ENCODE results near the gene SCUBE1.

The SCUBE1 gene

GRCh38 chr22:43269246-43269645 is 73.9 kb downstream of the SCUBE1 start:
- no peak overlapping the region for H3K4me3 ChIP-seq (ENCODE audit: low read depth, low read length, poor library complexity, severe bottlenecking)

GRCh38 chr22:43267981-43268660 is 75.1 kb downstream of the SCUBE1 start:
- Histone ChIP-seq H2AFZ (ENCODE audit: low read length) (no peak overlapping the region), H3K9me2 (ENCODE audit: low read depth, low read length) (no peaks in the 10 kb centered on the region), H3K27me3 (ENCODE audit: insufficient read depth, low read length) (no peaks in the 10 kb centered on the region; the same call in 1 of the 2 replicates), H4K20me1 (ENCODE audit: insufficient read depth, low read length) (no peaks in the 10 kb centered on the region), H3K4me3 (ENCODE audit: low read depth, low read length, poor library complexity, severe bottlenecking) (no peak overlapping the region), H3F3A (ENCODE audit: insufficient read depth, low read length) (no peaks in the 10 kb centered on the region), H3K79me2 (ENCODE audit: insufficient read depth, low read length) (no peaks in the 10 kb centered on the region), H3K27ac (ENCODE audit: low read depth, low read length, poor library complexity, severe bottlenecking) (no peak overlapping the region), H3K9me3 (ENCODE audit: low read length) (no peaks in the 10 kb centered on the region), H3K9ac (ENCODE audit: low read length) (no peak overlapping the region), H3K36me3 (ENCODE audit: insufficient read depth, low read length) (no peaks in the 10 kb centered on the region), H3K4me2 (ENCODE audit: low read length) (no peak overlapping the region), H3K4me1 (ENCODE audit: insufficient read depth, low read length, severe bottlenecking) (no peaks in the 10 kb centered on the region)
- TF ChIP-seq EZH2 (IDR thresholded peaks at IDR 0.05; ENCODE audit: borderline replicate concordance, low read length): no peak
- no peak for TF ChIP-seq CTCF (IDR thresholded peaks at IDR 0.05; ENCODE audit: low read length)

More at GRCh38 chr22:43269246-43269645, 73.9 kb downstream of the SCUBE1 start:
- H3K9ac ChIP-seq (ENCODE audit: low read length): no peak overlapping the region
- no peaks in the 10 kb centered on the region for H3K79me2 ChIP-seq (ENCODE audit: insufficient read depth, low read length)
- no peak overlapping the region for H2AFZ ChIP-seq (ENCODE audit: low read length)
- H3K9me2 ChIP-seq (ENCODE audit: low read depth, low read length): no peaks in the 10 kb centered on the region
- H3K27ac ChIP-seq (ENCODE audit: low read depth, low read length, poor library complexity, severe bottlenecking): no peak overlapping the region
- no peaks in the 10 kb centered on the region for H3F3A ChIP-seq (ENCODE audit: insufficient read depth, low read length)
- H3K4me1 ChIP-seq (ENCODE audit: insufficient read depth, low read length, severe bottlenecking): no peaks in the 10 kb centered on the region
- no peaks in the 10 kb centered on the region for H3K9me3 ChIP-seq (ENCODE audit: low read length)
- no peaks in the 10 kb centered on the region for H4K20me1 ChIP-seq (ENCODE audit: insufficient read depth, low read length)
- H3K4me2 ChIP-seq (ENCODE audit: low read length): no peak overlapping the region
- no peaks in the 10 kb centered on the region for H3K36me3 ChIP-seq (ENCODE audit: insufficient read depth, low read length)
- TF ChIP-seq CTCF (IDR thresholded peaks at IDR 0.05; ENCODE audit: low read length): no peak
- TF ChIP-seq EZH2 (IDR thresholded peaks at IDR 0.05; ENCODE audit: borderline replicate concordance, low read length): no peak
- no peaks in the 10 kb centered on the region for H3K27me3 ChIP-seq (ENCODE audit: insufficient read depth, low read length)

DNA sequence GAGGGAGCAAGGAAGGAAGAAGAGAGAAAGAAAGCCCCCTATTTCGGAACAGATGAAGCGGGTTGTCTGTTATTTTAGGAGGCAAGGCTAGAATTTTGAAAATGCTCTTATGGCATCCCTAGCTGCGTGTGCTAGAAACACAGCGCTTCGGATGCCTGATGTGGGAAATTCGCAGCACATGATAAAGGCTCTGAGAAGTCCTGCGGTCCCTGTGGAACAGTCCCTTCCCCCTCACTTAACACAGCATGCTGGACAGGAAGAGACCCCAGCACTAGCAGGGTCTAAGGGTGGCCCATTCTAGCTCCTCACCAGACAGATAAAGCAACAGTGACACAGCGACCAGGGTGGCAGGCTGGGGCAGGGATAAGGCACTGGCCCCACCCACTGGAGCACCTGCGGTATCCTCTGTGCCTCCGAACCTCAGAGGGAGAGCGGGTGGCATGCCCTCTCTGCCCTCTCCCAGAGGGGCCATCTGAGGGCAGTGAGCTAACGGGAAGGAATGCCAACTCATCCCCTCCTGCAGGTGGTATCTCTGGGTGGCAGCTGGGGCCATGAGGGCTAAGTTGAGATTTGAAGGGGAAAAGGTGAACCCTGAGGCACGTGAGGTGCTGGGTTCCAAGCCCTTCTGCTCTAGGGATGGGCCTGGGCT is 75.7 kb downstream of the SCUBE1 start:
- H2AFZ ChIP-seq (ENCODE audit: low read length): no peak overlapping the region
- H3K9ac ChIP-seq (ENCODE audit: low read length): no peak overlapping the region
- TF ChIP-seq CTCF (IDR thresholded peaks at IDR 0.05; ENCODE audit: low read length) (no peak), EZH2 (IDR thresholded peaks at IDR 0.05; ENCODE audit: borderline replicate concordance, low read length) (no peak)
- H3K4me2 ChIP-seq (ENCODE audit: low read length): no peak overlapping the region
- no peaks in the 10 kb centered on the region for H3K4me1 ChIP-seq (ENCODE audit: insufficient read depth, low read length, severe bottlenecking)
- no peaks in the 10 kb centered on the region for H3K9me2 ChIP-seq (ENCODE audit: low read depth, low read length)
- H4K20me1 ChIP-seq (ENCODE audit: insufficient read depth, low read length): no peaks in the 10 kb centered on the region
- no peak overlapping the region for H3K27ac ChIP-seq (ENCODE audit: low read depth, low read length, poor library complexity, severe bottlenecking)
- no peaks in the 10 kb centered on the region for H3K36me3 ChIP-seq (ENCODE audit: insufficient read depth, low read length)
- H3K4me3 ChIP-seq (ENCODE audit: low read depth, low read length, poor library complexity, severe bottlenecking): no peak overlapping the region
- no peaks in the 10 kb centered on the region; the same call in 1 of the 2 replicates for H3K27me3 ChIP-seq (ENCODE audit: insufficient read depth, low read length)
- no peaks in the 10 kb centered on the region for H3F3A ChIP-seq (ENCODE audit: insufficient read depth, low read length)
- no peaks in the 10 kb centered on the region for H3K79me2 ChIP-seq (ENCODE audit: insufficient read depth, low read length)
- no peaks in the 10 kb centered on the region for H3K9me3 ChIP-seq (ENCODE audit: low read length)

All from OCI-LY1 (cell line).